GM21381 (cell line): ENCODE results near the gene PDGFB.

Experiments
- ATAC-seq: cut with Tn5 transposase; IDR thresholded peaks from one replicate; pipeline ENCODE4 v1.9.1; 2021; ENCODE audit warnings: mild to moderate bottlenecking, moderate library complexity; ENCODE audit not compliant: unreplicated experiment

Gene PDGFB

GRCh38 chr22:39277142-39277607 is 32.4 kb upstream of the PDGFB start:
- ATAC-seq, result no peak

- no peak for ATAC-seq
Measured at GRCh38 chr22:39276440-39277141, 31.8 kb upstream of the PDGFB start.

- ATAC-seq, result no peak
Measured at GRCh38 chr22:39275814-39276439, 31.1 kb upstream of the PDGFB start.

GRCh38 chr22:39273950-39274887 is 29.4 kb upstream of the PDGFB start:
- no peak for ATAC-seq

GRCh38 chr22:39270792-39271191 is 26.0 kb upstream of the PDGFB start:
- no peak for ATAC-seq

- no peak for ATAC-seq
Measured at GRCh38 chr22:39270280-39270679, 25.5 kb upstream of the PDGFB start.

- no peak for ATAC-seq
Measured at GRCh38 chr22:39269095-39269790, 24.5 kb upstream of the PDGFB start.

- ATAC-seq, result no peak
Measured at GRCh38 chr22:39268645-39269044, 23.9 kb upstream of the PDGFB start.

- ATAC-seq, result no peak
Measured at GRCh38 chr22:39267974-39268373, 23.2 kb upstream of the PDGFB start.

- ATAC-seq, result peak; percentile 74
Measured at GRCh38 chr22:39266398-39267030, 21.7 kb upstream of the PDGFB start.

GRCh38 chr22:39265143-39265886 is 20.5 kb upstream of the PDGFB start:
- no peak for ATAC-seq

GRCh38 chr22:39264349-39265038 is 19.7 kb upstream of the PDGFB start:
- no peak for ATAC-seq

- ATAC-seq, result no peak
Measured at GRCh38 chr22:39263626-39264348, 19.0 kb upstream of the PDGFB start.

- ATAC-seq, result no peak
Measured at GRCh38 chr22:39259666-39260065, 14.9 kb upstream of the PDGFB start.

- no peak for ATAC-seq
Measured at GRCh38 chr22:39257901-39258475, 13.2 kb upstream of the PDGFB start.

GRCh38 chr22:39256979-39257378 is 12.2 kb upstream of the PDGFB start:
- no peak for ATAC-seq

GRCh38 chr22:39256186-39256552 is 11.4 kb upstream of the PDGFB start:
- ATAC-seq, result no peak
